DMS 273 treated with DMSO at 0.1 percent for 48 hours (cell line): Measurements from ENCODE around the gene TNFRSF4.
"Not testable (repeated sequence)": the region's sequence is repeated elsewhere in the genome, so short reads cannot be mapped to it uniquely, and the experiment has no call there.

Experiments
- DNase-seq: peaks from one replicate; lab custom pipeline; 2025; lab: John Stamatoyannopoulos, UW

The TNFRSF4 gene

DNA sequence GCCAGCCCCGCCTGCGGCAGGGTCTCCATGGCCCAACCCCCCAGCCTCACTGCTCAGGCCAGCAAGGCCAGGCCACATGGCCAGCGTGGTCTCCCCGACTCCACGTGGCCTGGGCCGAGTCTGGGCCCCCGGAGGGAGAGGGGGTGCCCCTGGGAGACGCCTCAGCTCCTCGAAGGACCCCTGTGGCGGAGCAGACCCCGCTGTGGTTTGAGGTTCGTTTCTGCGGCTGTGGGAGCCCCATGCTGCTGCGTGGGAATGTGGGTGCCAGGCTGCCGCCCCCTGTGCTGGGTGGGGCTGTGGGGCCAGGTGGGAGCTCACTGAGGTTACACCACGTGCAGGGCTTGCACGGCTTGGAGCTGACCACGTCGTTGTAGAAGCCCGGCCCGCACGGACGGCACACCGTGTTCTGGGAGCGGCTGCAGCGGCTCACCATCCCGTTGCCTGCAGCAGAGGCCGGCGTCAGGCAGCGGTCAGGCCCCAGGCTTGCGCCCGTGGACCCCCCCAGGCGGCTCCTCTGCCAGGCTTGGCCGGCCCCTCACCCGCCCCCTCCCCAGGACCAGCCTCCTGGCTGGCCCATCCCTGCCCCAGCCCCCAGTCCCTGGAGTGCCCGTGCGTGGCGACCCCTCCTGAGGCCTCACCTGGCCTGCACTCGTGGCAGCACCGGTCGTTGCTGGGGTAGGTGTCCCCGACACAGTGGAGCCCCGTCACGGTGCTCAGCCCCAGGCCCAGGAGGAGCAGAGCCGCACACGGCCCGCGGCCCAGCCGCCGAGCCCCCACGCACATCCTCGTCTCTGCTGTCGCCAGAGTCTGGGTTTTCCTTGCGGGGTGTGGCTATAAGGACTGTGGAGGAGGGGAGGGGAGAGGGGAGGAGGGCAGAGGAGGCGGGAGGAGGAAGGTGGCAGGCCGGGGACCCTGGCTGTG is at the start of gene TNFRSF4:
Gene TNFRSF4 (minus strand): TSS at position 809 of the 921 bp plus-strand sequence. CDS start 26 bp downstream, at position 783.
- no peak for DNase-seq

DNA sequence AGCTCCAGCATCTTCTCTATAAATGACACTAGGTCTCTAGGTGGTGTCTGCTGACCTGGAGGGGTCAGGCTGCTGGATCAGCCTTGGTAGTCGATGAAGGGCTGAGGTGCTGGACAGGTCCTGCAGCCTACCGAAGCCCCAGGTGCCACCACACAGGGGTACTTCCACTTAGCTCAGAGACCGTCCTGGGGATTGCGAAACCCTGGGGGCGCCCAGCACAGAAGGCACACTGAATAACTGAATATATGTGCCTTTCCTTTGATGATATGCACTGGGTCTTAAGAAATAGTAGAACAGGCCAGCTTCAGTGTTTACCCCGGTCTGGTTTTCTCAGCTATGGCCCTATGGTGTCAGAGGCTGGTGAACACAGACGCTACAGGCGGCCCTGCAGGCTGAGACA is 48.8 kb upstream of the TNFRSF4 start:
- DNase-seq, result no peak

DNA sequence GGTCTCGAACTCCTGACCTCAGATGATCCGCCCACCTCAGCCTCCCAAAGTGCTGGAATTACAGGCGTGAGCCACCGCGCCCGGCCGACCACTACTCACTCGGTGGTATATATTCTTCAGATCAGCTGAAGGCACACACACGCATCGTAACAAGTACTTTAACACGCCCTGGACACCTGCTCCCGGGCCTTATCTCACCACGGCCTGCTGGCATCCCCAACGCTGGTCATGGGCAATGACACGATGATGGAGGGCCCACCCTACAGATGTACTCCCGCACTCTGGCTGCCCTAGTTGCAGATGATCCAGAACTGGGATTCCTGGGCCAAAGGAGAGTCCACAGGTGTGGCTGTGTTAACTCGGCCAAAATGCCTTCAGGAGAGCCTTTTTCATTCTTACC is 48.1 kb upstream of the TNFRSF4 start:
- DNase-seq, result no peak

DNA sequence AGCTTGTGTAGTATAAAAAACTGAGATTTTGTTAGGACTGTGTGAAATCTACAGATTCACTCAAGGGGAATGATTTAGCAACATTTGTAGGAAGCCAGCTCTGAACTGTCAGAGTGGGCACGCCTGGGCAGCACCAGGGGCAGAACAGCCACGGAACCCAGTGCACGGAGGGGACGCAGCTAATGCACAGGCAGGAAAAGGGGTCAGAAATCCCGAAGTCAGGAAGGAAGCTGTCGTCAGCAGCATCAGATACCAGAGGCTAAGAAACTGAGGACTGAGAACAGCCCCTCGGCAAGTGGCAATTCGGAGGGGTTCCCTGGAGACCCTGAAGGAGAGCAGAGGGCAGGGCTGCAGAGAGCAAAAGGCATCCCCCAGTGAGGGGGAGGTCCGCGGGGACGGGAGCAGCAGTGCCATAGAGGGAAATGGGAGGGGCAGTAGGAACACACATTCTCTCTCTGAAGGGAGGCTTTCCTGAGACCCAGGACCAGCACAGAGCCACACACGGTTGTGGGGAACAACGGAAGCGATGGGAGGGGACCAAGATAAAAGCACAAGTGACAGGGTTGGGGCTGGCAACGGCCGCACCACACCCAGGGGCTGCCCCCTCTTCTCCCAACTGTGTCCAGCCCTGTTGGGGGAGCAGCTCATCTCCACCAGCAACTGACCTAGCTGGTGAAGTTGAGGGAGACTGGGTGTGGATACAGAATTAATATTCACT is 47.0 kb upstream of the TNFRSF4 start:
- DNase-seq, result no peak

DNA sequence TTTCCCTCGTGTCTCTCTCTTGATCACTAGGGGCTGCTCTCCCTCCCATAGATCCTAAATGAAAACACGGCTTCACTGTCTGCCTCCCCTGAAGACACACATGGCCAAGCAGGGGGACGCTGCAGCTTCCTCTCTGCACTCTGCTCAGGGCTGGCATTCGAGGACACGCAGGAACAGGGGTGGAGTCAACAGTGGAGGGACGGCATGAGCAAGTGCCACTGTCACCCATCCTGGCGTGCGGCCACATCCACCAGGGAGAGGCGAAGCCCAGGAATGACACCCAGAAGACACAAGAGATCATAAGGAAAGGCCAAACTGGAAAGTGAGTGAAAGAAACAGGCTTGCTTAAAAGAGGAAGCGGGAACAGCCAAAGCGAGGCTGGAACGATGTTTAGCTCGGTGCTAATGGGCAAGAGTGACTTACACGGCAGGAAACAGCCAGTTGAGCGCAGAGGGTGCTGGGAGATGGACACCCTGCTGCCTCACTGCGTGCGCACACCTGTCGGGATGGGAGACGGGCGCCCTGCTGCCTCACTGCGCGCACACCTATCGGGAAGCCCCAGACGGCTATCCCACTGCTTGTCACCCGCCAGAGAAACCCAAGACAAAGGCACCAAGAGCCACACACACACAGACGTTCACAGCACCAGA is 46.1 kb upstream of the TNFRSF4 start:
- DNase-seq, result no peak

DNA sequence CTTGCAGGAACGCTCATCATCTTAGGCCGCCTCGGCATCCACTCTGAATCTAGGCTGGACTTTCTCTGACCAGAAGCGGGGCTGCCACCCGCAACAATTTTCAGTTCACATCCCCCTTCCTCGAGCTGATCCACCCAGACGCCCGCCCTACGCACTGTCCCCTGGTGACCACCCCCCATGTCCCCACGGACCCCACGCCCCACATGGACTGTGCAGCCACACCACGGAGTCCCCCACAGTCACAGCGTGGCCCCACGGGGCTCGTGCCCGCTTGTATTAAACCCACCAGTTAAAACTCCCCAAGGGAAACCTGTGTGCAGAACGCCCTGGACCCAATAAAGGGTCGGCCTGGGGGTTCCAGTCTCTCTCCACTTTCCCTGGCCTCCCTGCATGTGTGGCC is 45.6 kb upstream of the TNFRSF4 start:
- DNase-seq, result no peak

DNA sequence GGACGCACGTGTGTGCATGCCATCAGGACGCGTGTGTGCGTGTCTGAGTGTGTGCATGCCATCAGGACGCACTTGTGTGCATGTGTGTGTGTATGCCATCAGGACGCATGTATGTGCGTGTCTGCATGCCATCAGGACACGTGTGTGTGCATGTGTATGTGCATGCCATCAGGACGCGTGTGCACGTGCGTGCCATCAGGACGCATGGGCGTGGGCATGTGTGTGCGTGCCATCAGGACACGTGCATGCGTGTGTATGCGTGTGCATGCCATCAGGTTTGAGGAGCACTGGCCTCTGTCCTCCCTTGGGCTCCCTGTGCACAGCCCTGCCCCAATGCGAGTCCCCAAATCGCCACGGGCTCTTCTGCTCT is 45.2 kb upstream of the TNFRSF4 start:
- DNase-seq, result no peak

DNA sequence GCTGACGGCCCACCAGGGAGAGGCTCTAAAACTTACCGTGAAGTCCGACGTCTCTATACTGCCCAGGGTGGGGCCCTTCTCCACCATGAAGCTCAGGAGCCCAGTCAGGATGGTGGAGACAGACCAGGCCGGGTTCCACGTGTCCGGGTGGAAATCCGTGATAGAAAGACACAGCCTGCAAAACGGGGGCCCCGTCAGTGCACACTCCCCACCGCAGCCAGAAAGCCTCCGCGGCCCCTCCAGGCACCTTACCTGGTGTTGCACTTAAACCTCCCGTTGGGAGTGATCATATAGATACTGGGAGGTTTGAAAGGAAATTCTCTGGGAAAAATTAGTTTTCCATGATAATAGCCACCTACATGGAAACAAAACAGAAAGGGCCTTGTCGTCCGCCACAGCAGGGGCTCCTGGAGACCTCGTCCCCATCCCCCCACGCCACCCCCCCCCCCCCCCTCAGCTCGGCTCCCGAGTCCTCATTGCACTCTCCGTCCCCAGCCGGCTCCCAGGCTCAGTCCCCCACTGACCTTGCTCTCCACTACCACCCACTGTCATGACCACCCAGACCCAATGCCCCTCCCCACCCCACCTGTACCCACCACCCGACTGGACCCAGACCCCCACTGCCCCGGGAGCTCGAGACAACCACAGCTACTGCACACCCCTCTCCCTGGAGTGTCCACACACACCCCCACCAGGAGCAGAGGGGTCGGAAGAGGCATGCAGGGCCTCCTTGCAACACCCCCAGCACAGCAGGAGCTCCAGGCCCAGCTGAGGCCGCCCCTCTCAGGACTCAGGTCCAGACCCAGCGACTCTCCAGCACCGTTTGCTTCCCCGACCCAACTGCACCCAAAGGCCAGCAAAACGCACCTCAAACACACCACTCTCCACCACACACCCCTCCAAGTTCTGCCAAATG is 43.3 kb upstream of the TNFRSF4 start:
- no peak for DNase-seq

DNA sequence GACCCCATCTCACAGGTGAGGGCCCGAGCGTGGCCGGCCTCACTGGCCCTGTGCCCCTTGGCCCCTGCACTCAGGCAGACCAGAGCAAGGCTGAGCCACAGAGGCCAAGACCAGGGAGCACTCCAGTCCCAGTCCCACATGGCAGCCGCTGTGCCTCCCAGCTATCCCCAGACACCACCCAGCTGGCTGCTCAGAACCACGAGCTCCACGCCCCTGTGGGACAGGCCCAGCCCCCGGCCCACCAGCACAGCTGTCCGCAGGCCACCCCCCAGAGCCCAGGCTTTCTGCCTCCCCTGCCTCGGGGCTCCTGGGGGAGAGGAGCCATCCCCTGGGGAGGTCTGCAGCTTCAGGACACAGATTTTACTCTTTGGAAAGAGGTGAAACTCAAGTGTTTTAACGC is 41.7 kb upstream of the TNFRSF4 start:
- no peak for DNase-seq

DNA sequence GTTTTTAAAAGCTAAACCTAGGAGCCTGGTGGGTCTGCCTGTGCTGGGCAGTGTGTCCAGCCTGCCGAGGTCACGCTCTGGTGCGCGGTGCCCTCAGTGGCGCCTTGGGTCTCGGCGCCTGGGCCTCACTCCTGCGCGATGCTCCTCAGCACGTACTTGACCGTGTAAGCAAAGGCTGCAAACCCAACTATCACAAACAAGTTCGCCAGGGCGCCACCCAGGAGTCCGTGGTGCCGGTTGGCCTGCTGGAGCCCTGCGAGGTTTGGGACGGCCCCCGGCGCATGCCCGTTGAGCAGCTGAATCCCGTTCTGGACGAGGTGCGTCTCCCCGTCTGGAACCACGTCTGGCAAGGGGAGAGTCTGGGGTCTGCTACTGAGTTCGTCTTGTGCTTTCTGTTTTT is 41.1 kb upstream of the TNFRSF4 start:
- no peak for DNase-seq

DNA sequence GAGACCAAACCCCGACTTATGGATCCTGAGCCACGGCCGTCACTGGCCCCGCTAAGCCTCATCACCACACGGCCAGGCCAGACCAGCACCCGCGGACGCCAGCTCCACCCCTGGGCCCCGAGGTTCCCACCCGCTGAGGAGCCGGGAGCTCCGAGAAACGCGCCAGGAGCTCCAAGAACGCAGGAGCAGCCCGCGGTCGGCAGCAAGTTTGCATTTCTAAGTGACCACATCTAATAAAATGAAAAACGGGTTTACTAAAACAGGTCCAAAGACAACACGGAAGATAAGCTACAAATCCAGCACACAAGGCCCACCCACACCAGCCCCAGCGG is 40.7 kb upstream of the TNFRSF4 start:
- DNase-seq, result no peak

DNA sequence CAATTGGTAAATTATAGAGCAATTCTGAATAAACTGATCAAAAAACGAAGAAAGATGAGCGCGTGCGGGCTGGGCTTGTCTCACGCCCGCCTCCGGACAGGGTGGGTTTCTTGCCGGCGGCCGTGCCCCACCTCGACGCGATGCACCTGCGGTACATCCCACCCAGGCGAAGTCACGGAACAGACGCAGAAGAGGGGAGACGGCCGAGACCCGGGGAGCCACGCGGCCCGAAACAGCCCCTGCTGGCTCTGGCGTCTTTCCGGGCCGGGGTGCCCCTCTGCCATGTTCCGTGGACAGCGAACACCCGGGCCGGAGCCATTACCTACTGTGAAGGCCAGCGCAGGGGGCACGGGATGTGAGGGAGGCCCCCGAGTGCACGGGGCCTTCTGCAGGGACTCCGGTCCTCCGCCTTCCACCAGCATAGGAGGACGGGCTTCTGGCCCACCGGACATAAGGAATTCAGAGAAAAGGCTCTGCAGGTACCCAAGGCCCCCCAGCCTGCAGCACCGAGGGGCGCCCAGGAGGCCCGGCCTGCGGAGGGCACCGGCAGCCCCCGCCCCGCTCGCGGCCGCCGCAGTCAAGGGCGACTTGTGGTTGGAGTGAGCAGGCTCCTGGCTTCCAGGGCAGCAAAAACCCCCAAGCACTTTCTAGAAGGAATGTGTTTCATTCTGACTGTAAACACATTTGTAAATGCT is 40.2 kb upstream of the TNFRSF4 start:
- no peak for DNase-seq

DNA sequence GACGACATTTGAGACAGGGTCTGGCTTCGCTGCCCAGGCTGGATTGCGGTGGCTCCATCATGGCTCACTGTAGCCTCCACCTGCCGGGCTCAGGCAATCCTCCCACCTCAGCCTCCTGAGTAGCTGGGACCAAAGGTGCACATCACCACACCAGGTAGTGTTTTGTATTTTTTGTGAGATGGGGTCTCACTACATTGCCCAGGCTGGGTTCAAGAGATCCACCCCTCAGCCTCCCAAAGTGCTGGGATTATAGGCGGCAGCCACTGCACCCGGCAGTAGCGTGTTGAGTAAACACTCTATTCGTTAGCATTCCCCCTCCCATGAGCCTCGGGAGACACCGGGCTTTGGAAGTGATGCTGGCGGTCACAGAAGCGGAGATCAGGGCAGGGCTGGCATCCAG is 39.4 kb upstream of the TNFRSF4 start:
- DNase-seq, result no peak

DNA sequence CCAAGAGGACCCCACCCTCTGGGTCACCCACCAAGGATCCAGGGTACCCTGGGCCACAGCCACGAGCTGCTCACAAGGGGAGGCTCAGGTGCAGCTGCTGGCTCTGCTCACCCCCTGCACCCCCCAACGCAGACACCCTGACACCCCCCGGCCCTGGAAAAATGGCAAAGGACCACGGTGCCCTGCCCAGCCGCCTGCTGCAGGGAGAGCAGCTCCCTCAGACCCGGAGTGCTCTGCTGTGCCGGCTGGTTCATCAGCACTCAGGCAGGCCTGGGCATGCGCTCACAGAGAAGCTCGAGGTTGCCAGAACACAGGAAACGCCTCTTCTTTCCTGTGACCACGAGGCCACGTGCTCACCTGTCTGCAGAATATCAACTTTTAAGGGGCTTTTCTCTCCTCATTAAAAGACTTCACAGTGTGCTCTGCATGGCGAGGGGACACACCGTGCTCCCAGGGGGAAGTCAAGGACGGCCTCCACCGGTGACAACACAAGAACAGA is 36.9 kb upstream of the TNFRSF4 start:
- no peak for DNase-seq

DNA sequence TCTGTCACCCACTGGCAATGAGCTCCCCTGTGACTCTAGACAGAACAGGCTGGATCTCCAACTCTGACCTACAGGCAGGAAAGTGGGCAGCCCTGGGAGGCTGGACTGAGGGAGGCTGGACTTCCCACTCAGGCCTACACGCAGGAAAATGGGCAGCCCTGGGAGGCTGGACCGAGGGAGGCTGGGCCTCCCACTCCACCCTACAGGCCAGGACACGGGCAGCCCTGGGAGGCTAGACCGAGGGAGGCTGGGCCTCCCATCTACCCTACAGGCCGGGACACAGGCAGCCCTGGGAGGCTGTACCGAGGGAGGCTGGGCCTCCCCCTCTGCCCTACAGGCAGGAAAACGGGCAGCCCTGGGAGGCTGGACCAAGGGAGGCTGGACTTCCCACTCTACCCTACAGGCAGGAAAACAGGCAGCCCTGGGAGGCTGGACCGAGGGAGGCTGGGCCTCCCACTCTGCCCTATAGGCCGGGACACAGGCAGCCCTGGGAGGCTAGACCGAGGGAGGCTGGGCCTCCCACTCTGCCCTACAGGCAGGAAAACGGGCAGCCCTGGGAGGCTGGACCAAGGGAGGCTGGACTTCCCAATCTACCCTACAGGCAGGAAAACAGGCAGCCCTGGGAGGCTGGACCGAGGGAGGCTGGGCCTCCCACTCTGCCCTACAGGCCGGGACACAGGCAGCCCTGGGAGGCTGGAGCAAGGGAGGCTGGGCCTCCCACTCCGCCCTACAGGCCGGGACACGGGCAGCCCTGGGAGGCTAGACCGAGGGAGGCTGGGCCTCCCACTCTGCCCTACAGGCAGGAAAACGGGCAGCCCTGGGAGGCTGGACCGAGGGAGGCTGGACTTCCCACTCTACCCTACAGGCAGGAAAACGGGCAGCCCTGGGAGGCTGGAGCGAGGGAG is 34.3 kb upstream of the TNFRSF4 start:
- DNase-seq, result not testable (repeated sequence)

DNA sequence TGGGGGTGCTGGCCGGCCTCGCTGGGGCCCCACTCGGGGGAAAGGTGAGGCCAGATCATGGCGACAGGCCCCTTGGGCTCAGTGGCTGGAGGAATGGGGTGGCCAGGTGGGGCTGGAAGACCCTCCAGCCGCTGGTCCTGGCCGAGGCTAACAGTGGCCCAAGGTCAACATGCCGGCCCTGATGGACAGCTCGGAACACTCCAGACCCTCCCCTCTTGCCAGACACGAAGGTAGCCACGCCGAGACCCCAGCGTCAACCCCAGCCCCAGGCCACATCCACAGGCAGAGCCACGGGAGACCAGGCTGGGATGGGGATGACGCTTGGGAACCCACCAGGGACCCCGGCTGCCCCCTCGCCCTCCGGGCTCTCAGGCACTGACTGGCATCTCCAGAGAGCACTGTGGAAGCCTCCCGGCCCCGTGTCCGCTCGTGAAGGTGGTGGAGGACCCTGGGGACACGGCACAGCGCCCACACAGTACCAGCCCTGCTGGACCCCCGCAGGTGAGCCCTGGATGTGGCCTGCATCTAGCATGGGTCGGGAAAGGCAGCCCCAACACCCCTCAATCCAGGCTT is 33.5 kb upstream of the TNFRSF4 start:
- DNase-seq, result no peak

DNA sequence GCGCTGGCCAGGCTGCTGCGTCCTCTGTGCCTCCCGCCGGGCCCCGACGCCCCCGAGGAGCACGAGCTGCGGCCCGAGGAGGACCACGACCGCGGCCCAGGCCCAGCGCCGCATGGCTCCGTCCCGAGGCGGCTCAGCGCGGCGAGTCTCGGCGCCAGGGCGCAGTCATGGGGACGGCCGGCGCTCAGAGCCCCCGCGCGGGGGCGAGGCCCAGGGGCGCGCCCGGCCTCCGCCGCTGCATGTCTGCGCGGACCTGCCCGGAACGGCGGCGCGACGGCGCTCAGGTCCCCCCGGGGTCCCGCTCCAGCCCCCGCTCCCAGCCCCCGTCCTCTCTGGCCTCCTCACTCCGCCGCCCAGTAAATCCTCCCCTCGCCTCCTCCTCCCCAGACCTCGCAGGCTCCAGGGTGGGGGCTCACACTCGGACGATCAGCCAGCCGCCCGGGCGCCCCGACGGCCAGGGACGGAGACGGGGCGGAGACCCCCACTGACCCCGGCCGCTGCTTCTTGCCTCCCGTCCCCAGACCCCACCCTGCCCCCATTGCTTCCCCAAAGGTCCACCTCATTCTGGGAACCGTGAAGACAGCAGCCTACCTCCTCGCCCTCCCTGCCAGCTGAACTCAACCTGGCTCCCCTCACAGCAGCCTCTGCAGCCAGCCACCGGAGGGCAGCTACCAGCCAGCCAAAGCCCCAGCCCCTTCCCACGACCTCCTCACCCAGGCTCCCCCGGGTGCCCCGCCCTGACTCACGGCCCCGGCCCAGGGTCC is 32.8 kb upstream of the TNFRSF4 start, which contains the start of gene C1QTNF12:
Gene C1QTNF12 (minus strand): TSS at position 146 of the 764 bp plus-strand sequence. CDS start 32 bp downstream, at position 114.
- DNase-seq, result no peak

DNA sequence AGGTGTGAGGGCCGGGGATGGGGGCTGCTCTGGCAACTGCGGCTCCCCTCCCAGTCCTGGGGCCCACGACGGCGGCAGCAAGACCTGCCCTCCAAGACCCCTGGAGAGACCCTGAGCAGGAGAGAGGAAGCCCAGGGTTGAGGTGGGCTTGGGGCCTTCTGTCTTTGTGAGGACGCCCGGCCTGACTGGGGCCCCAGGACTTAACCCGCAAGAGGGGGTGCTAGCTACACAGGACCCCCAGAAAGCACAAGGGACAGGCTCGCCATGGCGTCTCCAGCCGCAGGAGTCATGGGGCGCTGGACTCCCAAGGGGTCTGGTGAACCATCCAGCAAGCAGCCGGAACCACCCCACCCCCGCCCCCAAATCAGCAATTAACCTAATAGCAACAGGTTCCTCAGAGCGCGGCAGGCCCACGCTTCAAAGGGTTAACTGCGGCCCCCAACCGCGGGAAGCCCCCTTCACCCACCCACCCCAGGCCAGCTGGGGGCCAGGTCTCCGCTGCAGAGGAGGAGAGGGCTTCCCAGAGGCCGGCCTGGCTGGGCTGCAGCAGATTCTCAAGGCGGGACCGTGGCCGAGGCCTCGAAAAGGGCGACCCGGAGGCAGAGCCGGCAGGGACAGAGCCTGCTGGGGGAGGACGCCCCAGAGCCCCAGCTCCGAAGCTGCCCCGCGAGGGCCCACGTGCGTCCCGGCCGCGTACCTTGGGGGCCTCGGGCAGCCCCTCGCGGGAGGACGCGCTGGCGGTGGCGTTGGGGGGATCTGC is 32.0 kb upstream of the TNFRSF4 start:
- no peak for DNase-seq
